ENCODE data around the gene BCAS3.

DNA sequence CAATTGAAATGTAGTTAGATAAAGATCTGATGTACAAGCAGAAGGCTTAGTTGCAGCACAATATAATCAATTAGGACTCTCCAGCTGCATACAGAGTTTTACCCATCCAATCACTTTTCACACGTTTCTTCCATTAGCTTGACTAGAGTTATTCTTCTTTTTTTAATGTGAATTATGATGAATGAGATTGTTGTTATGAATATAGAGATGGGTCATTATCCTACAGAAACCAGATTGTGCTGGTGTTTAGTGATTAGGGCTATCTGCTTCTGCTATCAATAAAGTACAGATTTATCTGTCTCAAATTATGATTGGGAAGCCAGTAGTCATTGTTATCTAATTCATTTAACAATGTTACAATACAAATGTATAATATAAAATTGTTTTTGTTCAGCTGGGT is 500.6 kb downstream of the BCAS3 start:
- no peak for TF ChIP-seq BHLHE40 (IDR thresholded peaks at IDR 0.05; ENCODE audit: borderline replicate concordance)
- no peak for TF ChIP-seq SP1 (IDR thresholded peaks at IDR 0.05)
- no peak for TF ChIP-seq FOXK2 (IDR thresholded peaks at IDR 0.05)
- no peak for TF ChIP-seq NFRKB (IDR thresholded peaks at IDR 0.05)
